CD4-positive, alpha-beta T cell treated with Interleukin-15 for 4 hours (primary cell): ENCODE results near the gene CACNA2D3.

Source experiments
- DNase-seq: peaks from one replicate; pipeline ENCODE4 v3.0.0-alpha.2; 2020; ENCODE audit warnings: low spot score

The CACNA2D3 gene

DNA sequence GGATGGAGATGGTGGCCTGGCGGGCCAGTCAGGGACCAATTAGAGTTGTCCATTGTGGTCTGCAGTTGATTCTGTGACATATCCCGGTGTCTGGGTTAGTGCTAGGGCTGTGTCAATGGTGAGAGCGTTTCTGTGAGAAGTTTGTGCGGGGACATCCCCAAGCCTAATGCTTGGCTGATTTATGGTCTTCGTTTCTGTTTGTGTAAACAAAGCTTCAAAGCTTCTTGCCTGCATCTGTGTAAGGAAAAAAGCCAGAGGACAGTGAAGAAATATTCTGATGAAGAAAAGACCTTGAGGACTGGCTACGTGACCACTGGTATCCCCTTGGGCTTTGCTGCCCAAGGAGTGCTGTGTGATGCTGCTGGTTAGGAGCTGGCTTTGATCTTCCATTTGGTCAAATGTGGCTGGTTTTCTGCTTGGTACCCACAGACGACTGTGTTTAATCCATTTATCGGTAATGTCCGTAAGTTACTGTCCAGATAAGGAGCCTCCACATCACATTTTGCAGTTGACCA is 880.1 kb downstream of the CACNA2D3 start:
- DNase-seq: no peak

DNA sequence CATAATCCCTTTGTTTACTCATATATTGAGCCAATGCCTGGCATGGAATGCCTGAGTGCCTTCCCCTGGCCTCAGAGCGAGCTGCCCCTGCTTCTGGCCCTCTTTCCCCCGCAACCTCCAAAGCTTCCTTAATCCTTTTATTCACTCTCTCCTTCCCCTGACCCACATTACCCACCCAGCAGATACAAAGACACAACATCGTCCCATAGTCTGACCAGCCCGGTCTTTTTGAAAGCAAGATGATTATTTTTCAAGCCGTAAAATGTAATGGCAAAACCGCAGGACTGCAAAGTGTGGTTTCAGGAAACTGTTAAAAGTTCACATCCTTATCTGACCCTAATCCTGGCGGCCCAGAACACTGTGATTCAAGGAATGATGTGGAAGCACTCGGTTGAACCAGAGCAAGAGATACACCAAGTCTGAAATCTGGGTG is 883.9 kb downstream of the CACNA2D3 start:
- no peak for DNase-seq

DNA sequence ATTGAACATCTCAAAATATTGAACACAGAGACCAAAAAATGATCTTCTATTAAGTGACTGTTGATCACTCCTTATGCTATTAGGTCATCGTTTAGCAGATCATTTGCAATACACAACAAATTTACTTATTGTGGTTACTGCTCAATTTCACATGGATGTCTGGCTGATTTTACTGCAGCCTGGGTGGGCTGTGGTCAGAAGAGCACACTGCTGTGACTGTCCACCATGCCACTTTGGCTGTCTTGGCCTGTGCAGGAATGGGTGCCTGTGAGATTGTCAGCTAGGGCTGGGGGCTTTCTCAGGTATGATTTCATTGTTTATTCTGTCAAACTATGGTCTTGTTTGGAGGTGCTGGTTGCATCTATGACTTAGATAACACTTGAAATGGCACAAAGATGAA is 885.6 kb downstream of the CACNA2D3 start:
- DNase-seq: no peak

DNA sequence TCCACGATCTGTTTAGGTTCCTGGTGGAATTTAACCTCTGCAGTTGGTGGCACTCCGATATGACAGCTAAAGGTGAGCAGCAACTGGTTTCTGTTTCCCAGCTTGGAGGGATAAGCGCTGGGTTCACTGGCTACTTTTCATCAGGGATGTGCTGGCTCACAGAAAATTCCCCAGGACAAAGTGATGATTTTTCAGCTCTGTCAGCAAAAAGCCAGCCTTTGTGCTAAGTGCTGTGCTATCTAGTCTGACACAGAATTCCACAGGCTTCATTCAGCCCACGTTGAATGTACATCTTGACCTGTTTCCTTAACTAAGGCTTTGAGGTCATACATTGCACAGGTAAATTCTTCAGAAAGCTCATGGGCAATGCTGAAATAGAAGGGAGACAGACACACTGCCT is 887.0 kb downstream of the CACNA2D3 start:
- DNase-seq: no peak

- DNase-seq: no peak
Measured at GRCh38 chr3:55012091-55012490, 889.7 kb downstream of the CACNA2D3 start.

DNA sequence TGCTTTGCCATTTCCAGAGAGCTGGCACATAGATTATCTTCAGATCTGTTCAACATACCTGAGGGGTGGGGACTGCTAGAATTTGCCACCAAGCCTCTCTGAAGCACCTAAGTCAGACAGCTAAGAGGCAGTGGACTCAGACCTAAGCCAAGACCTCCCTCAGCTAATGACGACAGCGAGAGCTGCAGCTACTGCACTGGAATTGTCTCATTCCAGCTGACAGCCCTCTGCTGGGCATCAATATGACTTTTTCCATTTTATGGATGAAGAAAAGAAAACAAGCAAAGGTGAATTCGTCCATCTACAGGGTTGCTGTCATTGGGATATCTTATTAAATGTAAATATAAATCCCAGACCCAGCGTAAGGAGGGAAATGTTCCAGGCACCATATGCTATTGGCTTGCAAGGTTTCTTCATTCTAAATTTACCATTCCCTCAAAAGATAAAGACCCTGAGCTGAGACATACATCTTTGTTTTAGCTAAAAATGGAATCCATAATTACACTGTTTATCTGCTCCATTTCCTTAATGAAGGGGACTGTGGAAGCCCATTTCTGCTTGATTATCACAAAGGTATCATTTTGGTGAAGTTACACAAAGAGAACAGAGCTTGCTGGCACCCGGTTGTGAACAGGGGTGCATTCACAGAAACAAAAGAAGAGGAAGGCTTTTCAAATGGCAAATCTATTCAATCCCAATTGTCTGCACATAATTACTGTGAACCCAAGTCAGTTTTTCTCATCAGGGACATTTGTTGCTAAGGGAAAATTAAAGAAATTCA is 891.0 kb downstream of the CACNA2D3 start:
- DNase-seq: no peak

- no peak for DNase-seq
Measured at GRCh38 chr3:55014081-55014480, 891.7 kb downstream of the CACNA2D3 start.

DNA sequence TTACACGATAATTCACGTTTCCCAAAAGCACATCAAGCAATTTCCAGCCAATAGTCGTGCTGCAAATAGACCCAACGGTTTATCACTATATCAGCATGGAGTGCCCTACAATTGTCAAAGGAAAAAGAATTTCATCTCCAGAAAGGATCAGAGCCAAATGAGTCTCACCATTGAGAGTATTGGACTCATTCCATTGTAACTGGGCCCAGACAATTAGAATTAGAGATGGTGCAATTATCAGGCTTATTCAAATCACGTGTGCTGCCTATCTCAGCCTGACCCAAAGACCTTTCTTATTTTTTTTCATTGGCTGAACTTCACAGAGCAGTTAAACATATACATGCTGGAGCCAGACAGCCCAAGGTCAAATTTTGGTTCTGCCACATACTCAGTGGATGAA is 892.6 kb downstream of the CACNA2D3 start:
- DNase-seq: no peak

DNA sequence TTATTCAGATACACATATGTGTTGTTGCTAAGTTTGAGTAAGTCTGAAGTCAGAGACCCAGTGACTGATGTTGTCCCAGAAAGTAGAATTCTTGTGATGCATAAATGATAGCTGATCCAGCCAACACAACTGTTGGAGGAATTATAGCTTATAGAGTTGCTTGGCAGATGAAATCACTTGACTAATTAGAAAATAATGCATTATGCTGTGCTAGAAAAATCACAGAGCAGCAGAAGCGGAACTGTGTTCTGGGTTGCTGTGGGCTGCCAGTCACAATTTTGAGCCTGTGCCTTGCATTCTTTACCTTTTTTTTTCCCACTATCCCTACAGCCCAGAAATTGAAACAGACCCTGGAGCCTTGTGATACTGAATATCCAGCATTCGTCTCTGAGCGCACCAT is 895.5 kb downstream of the CACNA2D3 start:
- no peak for DNase-seq

DNA sequence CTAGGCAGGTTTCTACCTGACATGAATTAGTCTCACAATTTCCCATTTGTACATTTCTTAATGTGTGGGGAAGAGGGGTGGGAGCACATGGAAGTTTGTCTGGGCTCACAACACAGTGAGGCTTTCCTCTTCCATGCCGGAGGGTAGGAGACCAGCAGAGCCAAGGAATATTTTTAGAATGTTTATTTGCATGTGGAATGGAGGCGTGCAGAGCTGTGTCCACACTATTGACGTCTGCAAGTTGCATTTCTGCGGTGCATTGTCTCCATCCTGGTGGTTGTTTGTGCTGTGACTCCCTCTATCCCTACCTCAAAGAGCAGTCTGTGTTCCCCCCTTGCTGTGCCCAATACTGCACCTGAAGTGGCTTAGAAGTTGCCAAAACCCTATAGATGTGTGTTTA is 908.6 kb downstream of the CACNA2D3 start:
- no peak for DNase-seq

GRCh38 chr3:55036883-55037577 is 914.7 kb downstream of the CACNA2D3 start:
- DNase-seq: no peak

GRCh38 chr3:55042591-55042990 is 920.2 kb downstream of the CACNA2D3 start:
- no peak for DNase-seq

DNA sequence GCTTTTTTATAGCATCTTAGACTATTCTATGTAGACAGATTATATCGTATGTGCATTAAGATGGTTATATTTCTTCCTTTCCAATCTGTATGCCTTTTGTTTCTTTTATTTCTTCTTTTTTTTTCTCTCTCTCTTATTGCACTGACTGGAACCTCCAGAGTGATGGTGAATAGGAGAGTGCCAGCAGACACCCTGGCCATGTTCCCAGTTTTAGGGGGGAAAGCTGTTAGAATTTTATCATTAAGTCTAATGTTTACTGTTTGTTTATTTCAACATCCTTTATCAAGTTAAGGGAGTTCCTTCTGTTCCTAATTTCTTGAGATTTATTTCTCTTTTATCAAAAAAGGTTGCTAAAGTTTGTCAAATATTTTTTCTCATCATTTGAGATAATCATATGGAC is 922.1 kb downstream of the CACNA2D3 start:
- no peak for DNase-seq

GRCh38 chr3:55059027-55059629 is 936.8 kb downstream of the CACNA2D3 start:
- no peak for DNase-seq

- no peak for DNase-seq
Measured at GRCh38 chr3:55060896-55061719, 938.8 kb downstream of the CACNA2D3 start.

DNA sequence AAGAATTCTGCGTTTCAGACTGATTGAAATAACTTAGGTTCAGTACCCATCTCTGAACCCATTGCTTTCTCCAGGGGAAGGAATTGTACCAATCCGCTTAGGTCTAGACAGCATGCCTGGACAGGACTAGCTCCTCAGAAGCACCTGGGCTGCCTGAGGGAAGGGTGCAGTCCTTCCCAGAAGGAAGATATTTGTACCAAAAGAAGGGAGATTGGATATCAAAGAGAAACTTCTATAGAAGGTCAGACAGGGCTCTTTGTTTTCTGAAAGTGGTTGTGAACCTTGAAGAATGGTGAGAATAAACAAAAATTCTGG is 939.3 kb downstream of the CACNA2D3 start:
- DNase-seq: no peak

GRCh38 chr3:55064164-55064563 is 941.8 kb downstream of the CACNA2D3 start:
- DNase-seq: no peak

DNA sequence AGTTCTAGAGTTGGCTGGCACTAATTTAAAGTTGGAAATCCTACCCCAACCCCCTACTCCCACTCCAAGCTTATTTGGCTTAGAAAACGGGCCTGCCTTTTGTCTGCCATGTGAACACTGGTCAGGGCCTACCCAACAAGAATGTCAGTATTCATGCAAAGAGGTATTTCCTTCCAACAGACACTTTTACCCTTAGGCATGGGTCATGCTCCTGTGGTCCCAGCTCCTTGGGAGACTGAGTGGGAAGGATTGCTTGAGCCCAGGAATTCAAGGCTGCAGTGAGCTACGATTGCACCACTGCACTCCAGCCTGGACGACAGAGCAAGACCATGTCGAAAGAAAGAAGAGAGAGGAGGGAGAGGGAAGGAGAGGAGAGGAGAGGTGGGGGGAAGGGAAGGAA is 943.0 kb downstream of the CACNA2D3 start:
- DNase-seq: no peak

DNA sequence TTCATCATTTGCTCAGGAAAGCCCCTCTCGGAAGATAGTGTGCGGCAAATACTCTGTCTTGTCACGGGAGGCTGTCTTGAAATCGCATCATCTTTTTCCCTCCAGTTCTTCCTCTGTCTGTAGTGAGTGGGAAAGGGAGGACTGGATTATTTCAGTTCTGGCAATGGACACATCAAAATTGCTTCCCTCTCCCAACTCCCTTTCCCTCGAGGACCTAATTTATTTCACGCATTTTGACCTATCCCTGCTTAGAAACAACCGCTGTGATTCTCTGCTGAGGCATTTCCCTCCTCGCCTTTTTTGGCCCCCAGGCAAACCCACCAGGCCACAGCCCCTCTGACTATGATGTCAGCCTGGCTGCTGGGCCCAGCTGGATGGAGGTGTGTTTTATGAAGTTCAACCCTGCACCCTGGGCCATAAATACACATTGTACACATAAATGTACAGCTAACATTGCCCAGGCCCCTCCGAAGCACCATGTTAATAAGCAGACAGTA is 944.2 kb downstream of the CACNA2D3 start:
- DNase-seq: no peak

GRCh38 chr3:55069950-55070349 is 947.6 kb downstream of the CACNA2D3 start:
- DNase-seq: no peak

DNA sequence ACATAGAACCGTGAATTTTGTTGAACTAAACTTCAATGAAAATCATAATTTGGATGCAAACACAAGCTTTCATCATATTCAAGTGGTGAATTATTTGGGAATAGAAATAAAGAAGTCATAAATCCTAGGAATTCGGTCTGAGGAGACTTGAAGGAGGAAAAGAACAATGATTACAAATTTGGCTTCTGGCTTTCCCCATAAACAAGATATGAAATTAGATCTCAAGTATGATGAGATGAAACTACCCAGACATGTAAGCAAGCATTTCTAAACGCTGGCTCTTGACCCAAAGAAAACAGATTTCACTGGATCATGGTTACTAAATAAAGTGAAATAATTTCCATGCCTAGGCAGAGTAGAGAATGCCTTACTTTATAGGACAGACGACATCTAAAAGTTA is 952.4 kb downstream of the CACNA2D3 start:
- no peak for DNase-seq

GRCh38 chr3:55075846-55076245 is 953.5 kb downstream of the CACNA2D3 start:
- DNase-seq: no peak
